Activated gamma-delta T cell (primary cell): ENCODE measurements around the gene GLRX.
"Not testable (repeated sequence)": the region's sequence is repeated elsewhere in the genome, so short reads cannot be mapped to it uniquely, and the experiment has no call there.

Experiments used
- DNase-seq: peaks from one replicate; lab custom pipeline; 2025; lab: John Stamatoyannopoulos, UW
- total RNA-seq, 2 donors: gene quantifications; one replicate each; lab custom pipeline; 2026; lab: John Stamatoyannopoulos, UW

The GLRX gene
- total RNA-seq, result 50.1 to 59.1 reads per million in 2 donors

GRCh38 chr5:95822542-95823181 is at the start of gene GLRX:
GLRX (minus strand) TSS chr5:95822726; CDS start chr5:95822662, 64 bp downstream.
- no peak for DNase-seq

GRCh38 chr5:95871146-95871806 is 48.8 kb upstream of the GLRX start:
- no peak for DNase-seq

- DNase-seq, result no peak
Measured at GRCh38 chr5:95870105-95870672, 47.7 kb upstream of the GLRX start.

- not testable (repeated sequence) for DNase-seq
Measured at GRCh38 chr5:95869173-95869855, 46.8 kb upstream of the GLRX start.

- no peak for DNase-seq
Measured at GRCh38 chr5:95868136-95868535, 45.6 kb upstream of the GLRX start.

- DNase-seq, result no peak
Measured at GRCh38 chr5:95866435-95867040, 44.0 kb upstream of the GLRX start.

GRCh38 chr5:95864944-95865504 is 42.5 kb upstream of the GLRX start:
- no peak for DNase-seq

GRCh38 chr5:95864456-95864855 is 41.9 kb upstream of the GLRX start:
- DNase-seq, result no peak

GRCh38 chr5:95863383-95863757 is 40.8 kb upstream of the GLRX start:
- DNase-seq, result no peak

- DNase-seq, result no peak
Measured at GRCh38 chr5:95862671-95863382, 40.3 kb upstream of the GLRX start.

- DNase-seq, result no peak
Measured at GRCh38 chr5:95861864-95862561, 39.5 kb upstream of the GLRX start.

GRCh38 chr5:95861221-95861863 is 38.8 kb upstream of the GLRX start:
- DNase-seq, result no peak

- no peak for DNase-seq
Measured at GRCh38 chr5:95859661-95860060, 37.1 kb upstream of the GLRX start.

GRCh38 chr5:95858661-95859595 is 36.4 kb upstream of the GLRX start:
- DNase-seq, result peak; percentile 77

GRCh38 chr5:95858023-95858461 is 35.5 kb upstream of the GLRX start:
- DNase-seq, result no peak

GRCh38 chr5:95857185-95857945 is 34.8 kb upstream of the GLRX start:
- no peak for DNase-seq

GRCh38 chr5:95856501-95856981 is 34.0 kb upstream of the GLRX start:
- DNase-seq, result no peak

GRCh38 chr5:95853490-95853889 is 31.0 kb upstream of the GLRX start:
- DNase-seq, result no peak
